H1 (cell line): Measurements from ENCODE around the gene TXK.

Source experiments
- CHD1 ChIP-seq: IDR thresholded peaks from 2 replicates; pipeline ENCODE4 v1.6.1; 2012; ENCODE audit warnings: low read depth, low read length, improper control_type of control experiment
- POLR2A ChIP-seq, 2 experiments: IDR thresholded peaks; 1 replicate in 1 of 2; 2 replicates in 1 of 2; pipeline ENCODE4 v1.6.1; 2011; ENCODE audit warnings: low read depth in 2 of 2, low read length in 2 of 2, mild to moderate bottlenecking in 2 of 2; ENCODE audit errors: control extremely low read depth in 1 of 2

DNA sequence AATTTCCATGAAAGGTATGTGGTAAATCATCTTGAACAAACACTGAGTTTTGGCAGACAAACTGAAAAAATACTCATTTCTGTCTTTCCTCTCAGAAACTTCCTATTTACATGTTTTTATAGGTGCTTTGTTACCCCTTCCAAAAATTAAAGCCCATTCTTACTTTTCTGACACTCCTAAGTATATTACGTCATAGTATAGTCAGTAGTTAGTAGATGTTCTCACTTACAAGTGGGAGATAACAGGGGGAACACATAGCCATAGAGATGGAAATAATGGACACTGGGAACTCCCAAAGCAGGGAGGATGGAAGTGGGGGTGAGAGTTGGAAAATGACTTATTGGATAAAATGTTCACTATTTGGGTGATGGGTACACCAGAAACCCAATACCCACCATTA, 28.8 kb downstream of the TXK start:
- TF ChIP-seq CHD1 (no peak), POLR2A (IDR thresholded peaks at IDR 0.05; ENCODE audit: control extremely low read depth in 1 of 2, low read depth in 2 of 2, low read length in 2 of 2) (no peak)
